ENCODE measurements around the gene CTNNA3.

The CTNNA3 gene

GRCh38 chr10:67520924-67521520 is 175.0 kb downstream of the CTNNA3 start:
- in situ Hi-C loops (cut with HindIII; ENCODE audit: low sequenced_read_pairs): no loop called here

GRCh38 chr10:67519434-67519833 is 176.6 kb downstream of the CTNNA3 start:
- in situ Hi-C loops (cut with HindIII; ENCODE audit: low sequenced_read_pairs): no loop called here

- in situ Hi-C loops (cut with HindIII; ENCODE audit: low sequenced_read_pairs): no loop called here
Observed at GRCh38 chr10:67518756-67519155, 177.2 kb downstream of the CTNNA3 start.

GRCh38 chr10:67518043-67518442 is 178.0 kb downstream of the CTNNA3 start:
- in situ Hi-C loops (cut with HindIII; ENCODE audit: low sequenced_read_pairs): no loop called here

- in situ Hi-C loops (cut with HindIII; ENCODE audit: low sequenced_read_pairs): no loop called here
Observed at GRCh38 chr10:67506757-67507091, 189.3 kb downstream of the CTNNA3 start.

GRCh38 chr10:67506083-67506756 is 189.8 kb downstream of the CTNNA3 start:
- in situ Hi-C loops (cut with HindIII; ENCODE audit: low sequenced_read_pairs): no loop called here

- in situ Hi-C loops (cut with HindIII; ENCODE audit: low sequenced_read_pairs): no loop called here
Observed at GRCh38 chr10:67492317-67493019, 203.5 kb downstream of the CTNNA3 start.

- in situ Hi-C loops (cut with HindIII; ENCODE audit: low sequenced_read_pairs): loop anchor here (10.0 kb wide), 1 partner anchor 167 kb away; no protein-coding TSS in a partner anchor
Observed at GRCh38 chr10:67487906-67488619, 207.9 kb downstream of the CTNNA3 start.

GRCh38 chr10:67487199-67487598 is 208.8 kb downstream of the CTNNA3 start:
- in situ Hi-C loops (cut with HindIII; ENCODE audit: low sequenced_read_pairs): loop anchor here (10.0 kb wide), 1 partner anchor 168 kb away; no protein-coding TSS in a partner anchor

- in situ Hi-C loops (cut with HindIII; ENCODE audit: low sequenced_read_pairs): no loop called here
Observed at GRCh38 chr10:67477868-67478267, 218.1 kb downstream of the CTNNA3 start.

GRCh38 chr10:67476201-67476600 is 219.8 kb downstream of the CTNNA3 start:
- in situ Hi-C loops (cut with HindIII; ENCODE audit: low sequenced_read_pairs): no loop called here

- in situ Hi-C loops (cut with HindIII; ENCODE audit: low sequenced_read_pairs): no loop called here
Observed at GRCh38 chr10:67473850-67474633, 222.0 kb downstream of the CTNNA3 start.

- in situ Hi-C loops (cut with HindIII; ENCODE audit: low sequenced_read_pairs): no loop called here
Observed at GRCh38 chr10:67471022-67471421, 225.0 kb downstream of the CTNNA3 start.

- in situ Hi-C loops (cut with HindIII; ENCODE audit: low sequenced_read_pairs): no loop called here
Observed at GRCh38 chr10:67464278-67464677, 231.7 kb downstream of the CTNNA3 start.

- in situ Hi-C loops (cut with HindIII; ENCODE audit: low sequenced_read_pairs): no loop called here
Observed at GRCh38 chr10:67452892-67453291, 243.1 kb downstream of the CTNNA3 start.

GRCh38 chr10:67438605-67439304 is 257.2 kb downstream of the CTNNA3 start:
- in situ Hi-C loops (cut with HindIII; ENCODE audit: low sequenced_read_pairs): no loop called here

GRCh38 chr10:67433276-67433675 is 262.7 kb downstream of the CTNNA3 start:
- in situ Hi-C loops (cut with HindIII; ENCODE audit: low sequenced_read_pairs): no loop called here

- in situ Hi-C loops (cut with HindIII; ENCODE audit: low sequenced_read_pairs): no loop called here
Observed at GRCh38 chr10:67402620-67403019, 293.4 kb downstream of the CTNNA3 start.

GRCh38 chr10:67401711-67402110 is 294.3 kb downstream of the CTNNA3 start:
- in situ Hi-C loops (cut with HindIII; ENCODE audit: low sequenced_read_pairs): no loop called here
